ENCODE data around the gene PUS7L. TPM values are rescaled to one million over a fixed set of nuclear protein-coding genes. Genes with fewer than 3 reads are reported as not detected.

The PUS7L gene
- total and polyA plus RNA-seq, 2 experiments from 2014 or later: 36.0 to 66.1 TPM

- H4K20me1 ChIP-seq (replicated peaks; ENCODE audit: insufficient read depth): no peaks in the 10 kb centered on the region
- TF ChIP-seq POLR2AphosphoS5 (IDR thresholded peaks at IDR 0.05; ENCODE audit: low read depth) (peak; percentile 66), ZNF331 (CRISPR knock-in tag; IDR thresholded peaks at IDR 0.05; ENCODE audit: low read depth) (no peak), CTCF (conservative IDR thresholded peaks at IDR 0.05; ENCODE audit: low read depth in 2 of 2) (peak in 1 of 2 experiments; percentile 4; a peak in 1 of 4 replicates), CREB1 (CRISPR knock-in tag; IDR thresholded peaks at IDR 0.05; ENCODE audit: low read depth) (peak; percentile 95)
- TF ChIP-seq, protein P1, sequence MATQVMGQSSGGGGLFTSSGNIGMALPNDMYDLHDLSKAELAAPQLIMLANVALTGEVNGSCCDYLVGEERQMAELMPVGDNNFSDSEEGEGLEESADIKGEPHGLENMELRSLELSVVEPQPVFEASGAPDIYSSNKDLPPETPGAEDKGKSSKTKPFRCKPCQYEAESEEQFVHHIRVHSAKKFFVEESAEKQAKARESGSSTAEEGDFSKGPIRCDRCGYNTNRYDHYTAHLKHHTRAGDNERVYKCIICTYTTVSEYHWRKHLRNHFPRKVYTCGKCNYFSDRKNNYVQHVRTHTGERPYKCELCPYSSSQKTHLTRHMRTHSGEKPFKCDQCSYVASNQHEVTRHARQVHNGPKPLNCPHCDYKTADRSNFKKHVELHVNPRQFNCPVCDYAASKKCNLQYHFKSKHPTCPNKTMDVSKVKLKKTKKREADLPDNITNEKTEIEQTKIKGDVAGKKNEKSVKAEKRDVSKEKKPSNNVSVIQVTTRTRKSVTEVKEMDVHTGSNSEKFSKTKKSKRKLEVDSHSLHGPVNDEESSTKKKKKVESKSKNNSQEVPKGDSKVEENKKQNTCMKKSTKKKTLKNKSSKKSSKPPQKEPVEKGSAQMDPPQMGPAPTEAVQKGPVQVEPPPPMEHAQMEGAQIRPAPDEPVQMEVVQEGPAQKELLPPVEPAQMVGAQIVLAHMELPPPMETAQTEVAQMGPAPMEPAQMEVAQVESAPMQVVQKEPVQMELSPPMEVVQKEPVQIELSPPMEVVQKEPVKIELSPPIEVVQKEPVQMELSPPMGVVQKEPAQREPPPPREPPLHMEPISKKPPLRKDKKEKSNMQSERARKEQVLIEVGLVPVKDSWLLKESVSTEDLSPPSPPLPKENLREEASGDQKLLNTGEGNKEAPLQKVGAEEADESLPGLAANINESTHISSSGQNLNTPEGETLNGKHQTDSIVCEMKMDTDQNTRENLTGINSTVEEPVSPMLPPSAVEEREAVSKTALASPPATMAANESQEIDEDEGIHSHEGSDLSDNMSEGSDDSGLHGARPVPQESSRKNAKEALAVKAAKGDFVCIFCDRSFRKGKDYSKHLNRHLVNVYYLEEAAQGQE (IDR thresholded peaks at IDR 0.05; ENCODE audit: unreplicated experiment): no peak
- Mint-ChIP-seq H3K27me3 (ENCODE audit: insufficient read depth, low read depth, poor library complexity) (peaks cover 4% of the 10 kb centered on the region), H3K36me3 (ENCODE audit: low read depth) (peaks cover 10% of the 10 kb centered on the region), H3K4me3 (peak within 1 kb of the TSS; percentile 99), H3K9me3 (no peaks in the 10 kb centered on the region; the same call in 2 of the 3 replicates), H3K4me1 (peaks cover 9% of the 10 kb centered on the region; the same call in 2 of the 3 replicates), H3K27ac (peak within 1 kb of the TSS; percentile 100)
- DNase-seq (ENCODE audit: low spot score): peak; percentile 87
- H3K27ac ChIP-seq (ENCODE audit: low read depth): peak within 1 kb of the TSS; percentile 95
- H3K36me3 ChIP-seq (ENCODE audit: insufficient read depth): peaks cover 7% of the 10 kb centered on the region
- no peaks in the 10 kb centered on the region; the same call in 1 of the 2 replicates for H3F3A ChIP-seq (replicated peaks; ENCODE audit: low read depth)
- peak; percentile 96 for ATAC-seq
- no peaks in the 10 kb centered on the region for H3K9me2 ChIP-seq (ENCODE audit: insufficient read depth)
- H3K4me2 ChIP-seq: peak within 1 kb of the TSS; percentile 87
- peak within 1 kb of the TSS; percentile 93 for H2AFZ ChIP-seq
- peak within 1 kb of the TSS; percentile 82 for H3K4me3 ChIP-seq
- peaks cover 5% of the 10 kb centered on the region; the same call in 1 of the 2 replicates for H3K4me1 ChIP-seq (ENCODE audit: insufficient read depth)
- no peaks in the 10 kb centered on the region for H3K27me3 ChIP-seq (ENCODE audit: insufficient read depth)
- H3K79me2 ChIP-seq (replicated peaks; ENCODE audit: insufficient read depth): peaks cover 28% of the 10 kb centered on the region
Observed at GRCh38 chr12:43805860-43806736, 47.5 kb upstream of the PUS7L start, which contains the start of gene TWF1. TWF1 (minus strand) TSS chr12:43806317; CDS start chr12:43806245, 72 bp downstream.

DNA sequence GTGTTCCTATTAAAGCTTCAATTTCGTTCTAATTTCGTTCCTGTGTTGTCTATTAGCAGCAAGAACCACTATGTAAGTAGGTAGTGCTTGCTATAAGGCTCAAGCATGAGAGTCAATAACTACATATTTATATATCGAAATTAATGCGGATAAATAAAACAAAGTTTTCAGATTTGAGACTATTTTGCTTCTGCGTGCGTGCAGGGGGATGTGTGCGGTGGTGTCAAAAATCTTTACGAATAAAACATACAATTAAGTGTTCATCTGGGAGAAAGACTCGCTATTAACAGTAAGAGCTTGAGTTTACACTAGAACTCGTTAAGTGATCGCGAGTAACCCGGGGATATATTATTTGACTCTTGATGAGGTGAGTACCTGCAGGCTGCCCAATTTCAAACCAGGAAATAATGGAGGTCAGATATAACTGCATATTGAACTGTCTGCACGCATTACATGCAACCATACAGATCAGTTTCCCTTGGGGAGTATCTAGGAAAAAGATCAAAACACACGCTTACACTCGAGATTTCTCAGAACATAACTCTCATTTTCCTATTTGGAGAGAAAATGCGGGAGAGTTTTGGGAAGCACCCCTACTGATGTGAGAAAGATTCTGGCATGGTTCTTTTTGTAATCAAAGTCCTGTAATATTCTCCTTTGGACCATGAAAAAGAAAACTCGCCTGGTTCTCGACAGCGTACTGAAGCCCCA is 46.7 kb upstream of the PUS7L start:
- Mint-ChIP-seq H3K27ac (peak overlapping the region; percentile 91), H3K27me3 (ENCODE audit: insufficient read depth, low read depth, poor library complexity) (peaks cover 4% of the 10 kb centered on the region), H3K9me3 (no peaks in the 10 kb centered on the region; the same call in 2 of the 3 replicates), H3K36me3 (ENCODE audit: low read depth) (peaks cover 18% of the 10 kb centered on the region), H3K4me1 (peaks cover 9% of the 10 kb centered on the region; the same call in 2 of the 3 replicates), H3K4me3 (peak overlapping the region; percentile 99)
- no peak for ATAC-seq
- H3K27ac ChIP-seq (ENCODE audit: low read depth): peak overlapping the region; percentile 95
- peaks cover 28% of the 10 kb centered on the region for H3K79me2 ChIP-seq (replicated peaks; ENCODE audit: insufficient read depth)
- H3K4me2 ChIP-seq: peak overlapping the region; percentile 87
- no peaks in the 10 kb centered on the region; the same call in 1 of the 2 replicates for H3F3A ChIP-seq (replicated peaks; ENCODE audit: low read depth)
- H3K27me3 ChIP-seq (ENCODE audit: insufficient read depth): no peaks in the 10 kb centered on the region
- no peaks in the 10 kb centered on the region for H3K9me2 ChIP-seq (ENCODE audit: insufficient read depth)
- DNase-seq (ENCODE audit: low spot score): peak; percentile 8
- no peaks in the 10 kb centered on the region for H4K20me1 ChIP-seq (replicated peaks; ENCODE audit: insufficient read depth)
- H3K4me1 ChIP-seq (ENCODE audit: insufficient read depth): peaks cover 5% of the 10 kb centered on the region; the same call in 1 of the 2 replicates
- TF ChIP-seq JUNB (IDR thresholded peaks at IDR 0.05; ENCODE audit: unreplicated experiment) (no peak), EZH2phosphoT487 (IDR thresholded peaks at IDR 0.05; ENCODE audit: unreplicated experiment) (no peak), POLR2AphosphoS5 (IDR thresholded peaks at IDR 0.05; ENCODE audit: low read depth) (no peak), CREB1 (CRISPR knock-in tag; IDR thresholded peaks at IDR 0.05; ENCODE audit: low read depth) (no peak)
- peaks cover 14% of the 10 kb centered on the region for H3K36me3 ChIP-seq (ENCODE audit: insufficient read depth)
- H2AFZ ChIP-seq: peak overlapping the region; percentile 83
- H3K4me3 ChIP-seq: peak overlapping the region; percentile 82

Data from GM23338 (cell line).